ENCODE measurements around the gene TFF2.

TFF2 gene

DNA sequence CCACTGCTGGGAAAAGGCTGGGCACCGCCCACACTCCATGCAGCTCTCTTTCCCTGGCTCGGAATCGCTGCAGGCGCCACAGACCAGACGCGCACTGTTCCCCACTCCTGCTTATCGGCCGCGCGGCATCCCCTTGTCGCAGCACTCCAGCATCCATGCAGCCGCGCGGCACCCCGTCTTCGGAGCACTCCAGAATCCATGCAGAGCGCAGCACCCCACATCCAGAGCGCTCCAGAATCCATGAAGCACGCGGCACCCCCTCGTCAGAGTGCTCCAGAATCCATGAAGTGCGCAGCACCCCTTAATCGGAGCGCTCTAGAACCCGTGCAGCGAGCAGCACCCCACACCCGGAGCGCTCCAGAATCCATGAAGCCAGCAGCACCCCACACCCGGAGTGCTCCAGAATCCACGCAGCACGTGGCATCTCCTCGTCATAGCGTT is 45.1 kb downstream of the TFF2 start:
- no peak for DNase-seq (ENCODE audit: low spot score)

DNA sequence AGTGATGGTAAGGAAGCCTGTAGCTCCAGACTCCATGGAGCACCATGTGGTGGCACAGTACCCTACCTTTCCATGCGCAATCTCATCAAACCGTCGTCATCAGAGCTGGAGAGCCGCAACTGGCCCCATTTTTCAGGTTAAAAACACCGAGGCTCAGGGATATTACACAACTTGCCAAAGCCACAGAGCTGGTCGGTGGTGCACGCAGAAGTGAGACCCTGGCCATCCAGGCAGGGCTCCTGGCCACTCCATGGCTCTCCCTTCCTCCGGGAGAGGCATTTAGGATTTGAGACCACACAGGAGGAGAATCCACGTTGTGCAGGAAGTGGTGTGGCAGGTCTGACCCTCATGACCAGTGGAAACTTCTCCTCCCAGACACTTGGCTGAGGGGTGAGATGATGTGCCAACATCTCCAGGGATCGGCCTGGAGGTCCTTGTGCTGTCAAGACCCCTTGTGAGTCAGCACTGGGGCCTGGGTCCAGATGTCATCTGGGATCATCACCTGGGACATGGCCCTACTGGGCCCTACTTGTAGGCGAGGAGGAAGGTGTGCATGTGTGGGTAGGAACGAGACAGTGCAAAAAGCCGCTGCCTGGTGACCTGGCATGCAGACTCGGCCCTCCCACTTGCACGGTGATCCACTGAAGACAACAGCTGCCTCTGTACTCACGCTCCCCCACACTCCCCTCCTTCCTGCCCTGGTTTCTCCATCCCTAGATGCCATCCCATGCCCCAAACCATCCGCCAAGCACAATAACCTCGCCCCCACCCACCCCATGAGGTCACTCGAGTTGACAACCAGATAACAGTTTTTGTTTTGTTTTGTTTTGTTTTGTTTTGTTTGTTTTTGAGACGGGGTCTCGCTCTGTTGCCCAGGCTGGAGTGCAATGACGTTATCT is 46.0 kb downstream of the TFF2 start:
- DNase-seq (ENCODE audit: low spot score): no peak

DNA sequence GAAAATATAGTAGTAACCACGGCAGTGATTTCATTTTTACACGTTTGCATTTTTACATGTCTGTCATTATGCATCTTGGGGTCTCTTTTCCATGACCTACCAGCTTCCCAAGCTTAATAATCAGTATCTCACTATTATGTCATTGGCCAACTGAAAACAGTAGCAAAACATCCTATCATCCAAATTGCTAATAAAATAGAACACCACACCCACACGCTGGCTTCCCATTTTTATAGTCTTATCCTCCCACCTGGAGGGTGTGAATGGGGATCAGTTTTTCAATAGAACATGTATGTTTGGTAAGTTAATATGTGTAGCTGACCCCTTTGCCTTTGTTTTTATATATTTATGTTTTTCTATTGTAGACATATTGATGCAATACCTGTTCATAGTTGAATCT is 47.4 kb downstream of the TFF2 start:
- DNase-seq (ENCODE audit: low spot score): no peak

DNA sequence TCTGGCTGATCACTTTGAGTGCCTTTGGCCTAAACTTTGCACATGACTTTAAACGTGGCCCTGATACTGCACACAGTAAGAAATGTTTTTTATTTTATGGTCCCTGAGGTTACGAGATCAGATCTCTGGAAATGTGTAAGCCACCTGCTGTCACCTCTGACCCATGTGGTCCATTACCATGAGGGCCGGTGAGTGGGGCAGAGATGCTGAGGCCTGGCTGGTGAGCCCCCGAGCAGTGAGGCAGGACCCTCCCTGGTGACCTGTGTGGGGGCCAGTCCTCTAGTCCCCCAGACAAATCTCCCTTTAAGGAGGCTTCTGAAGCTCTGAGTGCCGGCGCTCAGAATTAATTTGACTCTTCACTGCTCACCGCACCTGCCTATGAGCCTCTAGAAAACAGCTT is 48.0 kb downstream of the TFF2 start:
- no peak for DNase-seq (ENCODE audit: low spot score)

GRCh38 chr21:42302076-42302650 is 48.6 kb downstream of the TFF2 start:
- DNase-seq (ENCODE audit: low spot score): no peak

GRCh38 chr21:42301371-42302075 is 49.3 kb downstream of the TFF2 start:
- DNase-seq (ENCODE audit: low spot score): no peak

- no peak for DNase-seq (ENCODE audit: low spot score)
Measured at GRCh38 chr21:42300956-42301355, 49.8 kb downstream of the TFF2 start.

DNA sequence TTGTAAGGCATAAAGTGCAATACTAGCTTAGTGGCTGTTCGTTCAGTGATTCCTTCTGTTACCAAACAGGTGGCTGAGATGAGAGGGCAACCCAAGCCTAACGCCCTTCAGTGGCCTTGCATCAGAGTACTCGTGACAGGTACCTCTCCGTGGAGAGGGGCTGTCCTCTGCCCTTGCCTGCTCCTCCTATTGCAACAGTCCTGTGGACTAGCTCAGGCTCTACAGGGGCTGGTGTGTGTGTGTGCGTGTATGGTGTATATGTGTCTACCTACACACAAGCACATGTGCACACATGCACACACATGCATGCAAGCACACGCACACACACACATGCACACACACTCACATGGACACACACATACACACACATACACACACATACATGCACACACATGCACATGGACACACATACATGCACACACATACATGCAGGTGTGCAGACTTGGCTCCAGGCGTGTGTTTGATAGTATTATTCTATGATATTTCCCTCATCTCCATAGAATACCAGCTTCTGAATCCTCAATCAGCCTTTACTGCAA is 50.7 kb downstream of the TFF2 start:
- no peak for DNase-seq (ENCODE audit: low spot score)

- no peak for DNase-seq (ENCODE audit: low spot score)
Measured at GRCh38 chr21:42299324-42300044, 51.3 kb downstream of the TFF2 start.

- no peak for DNase-seq (ENCODE audit: low spot score)
Measured at GRCh38 chr21:42298657-42299056, 52.1 kb downstream of the TFF2 start.

- no peak for DNase-seq (ENCODE audit: low spot score)
Measured at GRCh38 chr21:42298237-42298636, 52.6 kb downstream of the TFF2 start.

DNA sequence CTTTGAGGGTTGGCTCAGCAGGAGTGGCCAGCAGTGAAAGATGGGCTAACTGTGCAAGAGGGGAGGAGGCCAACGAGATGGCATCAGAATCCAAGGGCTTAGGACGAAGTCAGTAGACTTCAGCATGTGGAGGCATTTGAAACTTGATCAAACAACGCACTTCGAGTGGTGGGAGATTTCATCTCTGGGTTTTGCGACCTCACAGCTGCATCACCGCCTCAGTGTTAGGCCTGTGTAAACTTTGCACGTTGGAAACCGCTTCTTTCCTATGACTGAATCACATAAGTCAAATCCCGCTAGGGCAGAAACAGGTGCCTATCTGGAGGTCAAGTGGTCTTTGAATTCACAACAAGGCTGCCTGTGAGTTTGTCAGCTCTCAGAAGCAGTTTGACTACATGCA is 53.4 kb downstream of the TFF2 start:
- no peak for DNase-seq (ENCODE audit: low spot score)

- no peak for DNase-seq (ENCODE audit: low spot score)
Measured at GRCh38 chr21:42296501-42296900, 54.3 kb downstream of the TFF2 start.
